ENCODE measurements around the gene GRAP. TPM values are rescaled to one million over a fixed set of nuclear protein-coding genes. Genes with fewer than 3 reads are reported as not detected.
A peak's percentile ranks its signal among the peaks of the same experiment; 100 is the strongest.

Gene GRAP
- total and polyA plus RNA-seq, 2 experiments from 2014 or later, result 0.24 TPM; not detected in 1

DNA sequence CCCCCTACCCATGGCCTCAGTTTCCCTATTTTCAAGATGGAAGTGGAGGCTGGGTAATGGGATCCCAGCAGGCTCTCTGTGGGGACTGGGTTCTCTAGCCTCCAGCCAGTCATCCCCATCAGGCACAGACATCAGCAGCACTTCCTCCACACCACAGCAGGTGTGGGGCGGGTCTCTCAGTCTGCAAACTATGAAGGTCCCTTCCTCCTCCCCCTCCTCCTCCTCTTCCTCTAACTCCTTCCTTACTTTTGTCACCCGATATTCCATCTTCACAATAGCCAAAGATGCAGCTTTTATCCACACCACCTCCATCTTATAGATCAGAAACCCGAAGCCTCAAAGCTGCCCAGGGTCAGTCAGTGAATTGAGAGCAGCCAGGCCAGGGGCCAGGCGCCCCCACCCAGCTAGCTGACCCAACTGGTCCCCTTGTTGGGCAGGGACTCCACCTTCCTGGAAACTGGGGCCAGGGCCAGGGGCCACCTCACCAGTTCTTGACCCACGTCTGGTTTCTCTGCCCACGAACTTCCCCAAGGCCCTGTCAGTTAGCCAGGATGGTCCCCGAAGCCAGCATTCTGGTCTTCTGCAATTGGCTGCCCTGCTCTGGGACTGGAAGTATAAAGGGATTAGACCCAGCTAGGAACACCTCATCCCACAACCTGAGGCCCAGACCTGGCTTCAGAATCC lies 44.7 kb downstream of the GRAP start:
- Histone ChIP-seq H3K27me3 (ENCODE audit: insufficient read depth) (no peaks in the 10 kb centered on the region), H3K4me1 (ENCODE audit: insufficient read depth) (peaks cover 15% of the 10 kb centered on the region), H3K4me2 (peak overlapping the region; percentile 92), H2AFZ (no peak overlapping the region), H3K4me3 (peak overlapping the region; percentile 81; the same call in 1 of the 2 replicates), H3K9me2 (ENCODE audit: insufficient read depth) (no peaks in the 10 kb centered on the region), H3K36me3 (ENCODE audit: insufficient read depth) (peaks cover 6% of the 10 kb centered on the region; the same call in 1 of the 2 replicates), H3K79me2 (replicated peaks; ENCODE audit: insufficient read depth) (peaks cover 54% of the 10 kb centered on the region), H4K20me1 (replicated peaks; ENCODE audit: insufficient read depth) (peaks cover 21% of the 10 kb centered on the region), H3K27ac (ENCODE audit: low read depth) (no peak overlapping the region), H3F3A (replicated peaks; ENCODE audit: low read depth) (0 out of 2 replicates have a peak, but pooled peaks cover 4% of the 10 kb centered on the region)
- Mint-ChIP-seq H3K9me3 (peaks cover 10% of the 10 kb centered on the region; the same call in 2 of the 3 replicates), H3K4me1 (peaks cover 14% of the 10 kb centered on the region), H3K27me3 (ENCODE audit: insufficient read depth, low read depth, poor library complexity) (peaks cover 3% of the 10 kb centered on the region), H3K4me3 (peak overlapping the region; percentile 92; the same call in 2 of the 3 replicates), H3K36me3 (ENCODE audit: low read depth) (peaks cover 25% of the 10 kb centered on the region), H3K27ac (no peak overlapping the region)
- ATAC-seq, result no peak
- DNase-seq (ENCODE audit: low spot score), result no peak
- TF ChIP-seq CREB1 (CRISPR knock-in tag; IDR thresholded peaks at IDR 0.05; ENCODE audit: low read depth) (no peak), POLR2AphosphoS5 (IDR thresholded peaks at IDR 0.05; ENCODE audit: low read depth) (no peak), STAT1 (IDR thresholded peaks at IDR 0.05; ENCODE audit: unreplicated experiment) (no peak), ZNF331 (CRISPR knock-in tag; IDR thresholded peaks at IDR 0.05; ENCODE audit: low read depth) (no peak), ZNF114 (CRISPR knock-in tag; IDR thresholded peaks at IDR 0.05) (no peak), NANOG (IDR thresholded peaks at IDR 0.05; ENCODE audit: borderline replicate concordance) (no peak), EZH2phosphoT487 (IDR thresholded peaks at IDR 0.05; ENCODE audit: unreplicated experiment) (no peak), JUNB (IDR thresholded peaks at IDR 0.05; ENCODE audit: unreplicated experiment) (no peak), EZH2 (IDR thresholded peaks at IDR 0.05; ENCODE audit: low read depth, unreplicated experiment) (no peak)
- TF ChIP-seq, protein P1, sequence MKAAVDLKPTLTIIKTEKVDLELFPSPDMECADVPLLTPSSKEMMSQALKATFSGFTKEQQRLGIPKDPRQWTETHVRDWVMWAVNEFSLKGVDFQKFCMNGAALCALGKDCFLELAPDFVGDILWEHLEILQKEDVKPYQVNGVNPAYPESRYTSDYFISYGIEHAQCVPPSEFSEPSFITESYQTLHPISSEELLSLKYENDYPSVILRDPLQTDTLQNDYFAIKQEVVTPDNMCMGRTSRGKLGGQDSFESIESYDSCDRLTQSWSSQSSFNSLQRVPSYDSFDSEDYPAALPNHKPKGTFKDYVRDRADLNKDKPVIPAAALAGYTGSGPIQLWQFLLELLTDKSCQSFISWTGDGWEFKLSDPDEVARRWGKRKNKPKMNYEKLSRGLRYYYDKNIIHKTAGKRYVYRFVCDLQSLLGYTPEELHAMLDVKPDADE (IDR thresholded peaks at IDR 0.05), result no peak
- TF ChIP-seq, protein P2, sequence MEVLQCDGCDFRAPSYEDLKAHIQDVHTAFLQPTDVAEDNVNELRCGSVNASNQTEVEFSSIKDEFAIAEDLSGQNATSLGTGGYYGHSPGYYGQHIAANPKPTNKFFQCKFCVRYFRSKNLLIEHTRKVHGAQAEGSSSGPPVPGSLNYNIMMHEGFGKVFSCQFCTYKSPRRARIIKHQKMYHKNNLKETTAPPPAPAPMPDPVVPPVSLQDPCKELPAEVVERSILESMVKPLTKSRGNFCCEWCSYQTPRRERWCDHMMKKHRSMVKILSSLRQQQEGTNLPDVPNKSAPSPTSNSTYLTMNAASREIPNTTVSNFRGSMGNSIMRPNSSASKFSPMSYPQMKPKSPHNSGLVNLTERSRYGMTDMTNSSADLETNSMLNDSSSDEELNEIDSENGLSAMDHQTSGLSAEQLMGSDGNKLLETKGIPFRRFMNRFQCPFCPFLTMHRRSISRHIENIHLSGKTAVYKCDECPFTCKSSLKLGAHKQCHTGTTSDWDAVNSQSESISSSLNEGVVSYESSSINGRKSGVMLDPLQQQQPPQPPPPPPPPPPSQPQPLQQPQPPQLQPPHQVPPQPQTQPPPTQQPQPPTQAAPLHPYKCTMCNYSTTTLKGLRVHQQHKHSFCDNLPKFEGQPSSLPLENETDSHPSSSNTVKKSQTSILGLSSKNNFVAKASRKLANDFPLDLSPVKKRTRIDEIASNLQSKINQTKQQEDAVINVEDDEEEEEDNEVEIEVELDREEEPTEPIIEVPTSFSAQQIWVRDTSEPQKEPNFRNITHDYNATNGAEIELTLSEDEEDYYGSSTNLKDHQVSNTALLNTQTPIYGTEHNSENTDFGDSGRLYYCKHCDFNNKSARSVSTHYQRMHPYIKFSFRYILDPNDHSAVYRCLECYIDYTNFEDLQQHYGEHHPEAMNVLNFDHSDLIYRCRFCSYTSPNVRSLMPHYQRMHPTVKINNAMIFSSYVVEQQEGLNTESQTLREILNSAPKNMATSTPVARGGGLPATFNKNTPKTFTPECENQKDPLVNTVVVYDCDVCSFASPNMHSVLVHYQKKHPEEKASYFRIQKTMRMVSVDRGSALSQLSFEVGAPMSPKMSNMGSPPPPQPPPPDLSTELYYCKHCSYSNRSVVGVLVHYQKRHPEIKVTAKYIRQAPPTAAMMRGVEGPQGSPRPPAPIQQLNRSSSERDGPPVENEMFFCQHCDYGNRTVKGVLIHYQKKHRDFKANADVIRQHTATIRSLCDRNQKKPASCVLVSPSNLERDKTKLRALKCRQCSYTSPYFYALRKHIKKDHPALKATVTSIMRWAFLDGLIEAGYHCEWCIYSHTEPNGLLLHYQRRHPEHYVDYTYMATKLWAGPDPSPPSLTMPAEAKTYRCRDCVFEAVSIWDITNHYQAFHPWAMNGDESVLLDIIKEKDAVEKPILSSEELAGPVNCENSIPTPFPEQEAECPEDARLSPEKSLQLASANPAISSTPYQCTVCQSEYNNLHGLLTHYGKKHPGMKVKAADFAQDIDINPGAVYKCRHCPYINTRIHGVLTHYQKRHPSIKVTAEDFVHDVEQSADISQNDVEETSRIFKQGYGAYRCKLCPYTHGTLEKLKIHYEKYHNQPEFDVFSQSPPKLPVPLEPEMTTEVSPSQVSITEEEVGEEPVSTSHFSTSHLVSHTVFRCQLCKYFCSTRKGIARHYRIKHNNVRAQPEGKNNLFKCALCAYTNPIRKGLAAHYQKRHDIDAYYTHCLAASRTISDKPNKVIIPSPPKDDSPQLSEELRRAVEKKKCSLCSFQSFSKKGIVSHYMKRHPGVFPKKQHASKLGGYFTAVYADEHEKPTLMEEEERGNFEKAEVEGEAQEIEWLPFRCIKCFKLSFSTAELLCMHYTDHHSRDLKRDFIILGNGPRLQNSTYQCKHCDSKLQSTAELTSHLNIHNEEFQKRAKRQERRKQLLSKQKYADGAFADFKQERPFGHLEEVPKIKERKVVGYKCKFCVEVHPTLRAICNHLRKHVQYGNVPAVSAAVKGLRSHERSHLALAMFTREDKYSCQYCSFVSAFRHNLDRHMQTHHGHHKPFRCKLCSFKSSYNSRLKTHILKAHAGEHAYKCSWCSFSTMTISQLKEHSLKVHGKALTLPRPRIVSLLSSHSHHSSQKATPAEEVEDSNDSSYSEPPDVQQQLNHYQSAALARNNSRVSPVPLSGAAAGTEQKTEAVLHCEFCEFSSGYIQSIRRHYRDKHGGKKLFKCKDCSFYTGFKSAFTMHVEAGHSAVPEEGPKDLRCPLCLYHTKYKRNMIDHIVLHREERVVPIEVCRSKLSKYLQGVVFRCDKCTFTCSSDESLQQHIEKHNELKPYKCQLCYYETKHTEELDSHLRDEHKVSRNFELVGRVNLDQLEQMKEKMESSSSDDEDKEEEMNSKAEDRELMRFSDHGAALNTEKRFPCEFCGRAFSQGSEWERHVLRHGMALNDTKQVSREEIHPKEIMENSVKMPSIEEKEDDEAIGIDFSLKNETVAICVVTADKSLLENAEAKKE (CRISPR knock-in tag; IDR thresholded peaks at IDR 0.05), result no peak
- TF ChIP-seq, protein P3, sequence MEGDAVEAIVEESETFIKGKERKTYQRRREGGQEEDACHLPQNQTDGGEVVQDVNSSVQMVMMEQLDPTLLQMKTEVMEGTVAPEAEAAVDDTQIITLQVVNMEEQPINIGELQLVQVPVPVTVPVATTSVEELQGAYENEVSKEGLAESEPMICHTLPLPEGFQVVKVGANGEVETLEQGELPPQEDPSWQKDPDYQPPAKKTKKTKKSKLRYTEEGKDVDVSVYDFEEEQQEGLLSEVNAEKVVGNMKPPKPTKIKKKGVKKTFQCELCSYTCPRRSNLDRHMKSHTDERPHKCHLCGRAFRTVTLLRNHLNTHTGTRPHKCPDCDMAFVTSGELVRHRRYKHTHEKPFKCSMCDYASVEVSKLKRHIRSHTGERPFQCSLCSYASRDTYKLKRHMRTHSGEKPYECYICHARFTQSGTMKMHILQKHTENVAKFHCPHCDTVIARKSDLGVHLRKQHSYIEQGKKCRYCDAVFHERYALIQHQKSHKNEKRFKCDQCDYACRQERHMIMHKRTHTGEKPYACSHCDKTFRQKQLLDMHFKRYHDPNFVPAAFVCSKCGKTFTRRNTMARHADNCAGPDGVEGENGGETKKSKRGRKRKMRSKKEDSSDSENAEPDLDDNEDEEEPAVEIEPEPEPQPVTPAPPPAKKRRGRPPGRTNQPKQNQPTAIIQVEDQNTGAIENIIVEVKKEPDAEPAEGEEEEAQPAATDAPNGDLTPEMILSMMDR (conservative IDR thresholded peaks at IDR 0.05; ENCODE audit: low read depth in 2 of 2), result no peak
- TF ChIP-seq, protein P4, sequence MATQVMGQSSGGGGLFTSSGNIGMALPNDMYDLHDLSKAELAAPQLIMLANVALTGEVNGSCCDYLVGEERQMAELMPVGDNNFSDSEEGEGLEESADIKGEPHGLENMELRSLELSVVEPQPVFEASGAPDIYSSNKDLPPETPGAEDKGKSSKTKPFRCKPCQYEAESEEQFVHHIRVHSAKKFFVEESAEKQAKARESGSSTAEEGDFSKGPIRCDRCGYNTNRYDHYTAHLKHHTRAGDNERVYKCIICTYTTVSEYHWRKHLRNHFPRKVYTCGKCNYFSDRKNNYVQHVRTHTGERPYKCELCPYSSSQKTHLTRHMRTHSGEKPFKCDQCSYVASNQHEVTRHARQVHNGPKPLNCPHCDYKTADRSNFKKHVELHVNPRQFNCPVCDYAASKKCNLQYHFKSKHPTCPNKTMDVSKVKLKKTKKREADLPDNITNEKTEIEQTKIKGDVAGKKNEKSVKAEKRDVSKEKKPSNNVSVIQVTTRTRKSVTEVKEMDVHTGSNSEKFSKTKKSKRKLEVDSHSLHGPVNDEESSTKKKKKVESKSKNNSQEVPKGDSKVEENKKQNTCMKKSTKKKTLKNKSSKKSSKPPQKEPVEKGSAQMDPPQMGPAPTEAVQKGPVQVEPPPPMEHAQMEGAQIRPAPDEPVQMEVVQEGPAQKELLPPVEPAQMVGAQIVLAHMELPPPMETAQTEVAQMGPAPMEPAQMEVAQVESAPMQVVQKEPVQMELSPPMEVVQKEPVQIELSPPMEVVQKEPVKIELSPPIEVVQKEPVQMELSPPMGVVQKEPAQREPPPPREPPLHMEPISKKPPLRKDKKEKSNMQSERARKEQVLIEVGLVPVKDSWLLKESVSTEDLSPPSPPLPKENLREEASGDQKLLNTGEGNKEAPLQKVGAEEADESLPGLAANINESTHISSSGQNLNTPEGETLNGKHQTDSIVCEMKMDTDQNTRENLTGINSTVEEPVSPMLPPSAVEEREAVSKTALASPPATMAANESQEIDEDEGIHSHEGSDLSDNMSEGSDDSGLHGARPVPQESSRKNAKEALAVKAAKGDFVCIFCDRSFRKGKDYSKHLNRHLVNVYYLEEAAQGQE (IDR thresholded peaks at IDR 0.05; ENCODE audit: unreplicated experiment), result no peak

Data from GM23338 (cell line).